ENCODE measurements around the gene MLST8.

DNA sequence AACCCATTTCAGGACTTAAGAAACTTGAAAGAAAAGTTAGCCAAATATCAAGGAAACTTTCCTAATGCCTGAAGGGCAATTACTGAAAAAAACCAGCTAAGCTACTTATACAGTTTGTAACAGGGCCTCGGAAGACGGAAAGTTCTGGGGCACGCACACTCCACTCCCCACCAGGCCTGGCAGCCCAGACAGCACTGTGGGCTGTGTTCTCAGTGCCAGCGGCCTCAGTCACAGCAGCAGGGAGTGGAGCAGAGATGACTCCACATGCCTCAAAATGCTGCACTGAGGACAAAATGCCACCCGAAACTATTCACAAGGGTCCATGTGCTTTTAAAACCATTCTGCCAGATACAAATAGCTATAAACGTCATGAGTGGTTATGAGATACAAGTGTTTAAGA is 52.5 kb downstream of the MLST8 start:
- TF ChIP-seq, protein P1, sequence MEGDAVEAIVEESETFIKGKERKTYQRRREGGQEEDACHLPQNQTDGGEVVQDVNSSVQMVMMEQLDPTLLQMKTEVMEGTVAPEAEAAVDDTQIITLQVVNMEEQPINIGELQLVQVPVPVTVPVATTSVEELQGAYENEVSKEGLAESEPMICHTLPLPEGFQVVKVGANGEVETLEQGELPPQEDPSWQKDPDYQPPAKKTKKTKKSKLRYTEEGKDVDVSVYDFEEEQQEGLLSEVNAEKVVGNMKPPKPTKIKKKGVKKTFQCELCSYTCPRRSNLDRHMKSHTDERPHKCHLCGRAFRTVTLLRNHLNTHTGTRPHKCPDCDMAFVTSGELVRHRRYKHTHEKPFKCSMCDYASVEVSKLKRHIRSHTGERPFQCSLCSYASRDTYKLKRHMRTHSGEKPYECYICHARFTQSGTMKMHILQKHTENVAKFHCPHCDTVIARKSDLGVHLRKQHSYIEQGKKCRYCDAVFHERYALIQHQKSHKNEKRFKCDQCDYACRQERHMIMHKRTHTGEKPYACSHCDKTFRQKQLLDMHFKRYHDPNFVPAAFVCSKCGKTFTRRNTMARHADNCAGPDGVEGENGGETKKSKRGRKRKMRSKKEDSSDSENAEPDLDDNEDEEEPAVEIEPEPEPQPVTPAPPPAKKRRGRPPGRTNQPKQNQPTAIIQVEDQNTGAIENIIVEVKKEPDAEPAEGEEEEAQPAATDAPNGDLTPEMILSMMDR (IDR thresholded peaks at IDR 0.05): no peak
- TF ChIP-seq EP300 (IDR thresholded peaks at IDR 0.05): no peak

Measured in ovary (tissue), 3 donors.